ENCODE measurements around the gene CNFN.

The CNFN gene, protein sequence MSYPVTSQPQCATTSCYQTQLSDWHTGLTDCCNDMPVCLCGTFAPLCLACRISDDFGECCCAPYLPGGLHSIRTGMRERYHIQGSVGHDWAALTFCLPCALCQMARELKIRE

DNA sequence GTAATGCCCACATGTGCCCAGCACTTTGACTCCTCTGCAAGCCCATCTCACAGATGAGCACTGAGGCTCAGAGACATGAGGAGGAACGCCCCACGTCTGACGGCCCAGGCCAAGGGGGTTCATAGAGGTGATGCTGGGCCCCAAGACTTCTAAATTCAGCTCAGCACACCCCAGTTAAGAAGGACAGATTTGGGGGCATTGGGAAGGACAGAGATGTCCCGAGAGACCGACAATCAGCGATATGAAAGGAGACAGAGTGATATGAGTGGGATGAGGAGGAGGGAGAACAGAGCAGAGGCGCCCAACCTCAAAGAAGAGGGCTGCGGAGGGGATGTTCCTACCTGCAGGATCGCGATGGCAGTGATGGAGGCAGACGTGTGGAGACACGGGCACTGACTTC lies at the start of gene CNFN:
TSS of gene CNFN (minus strand) at position 399 of the 400 bp plus-strand sequence. CDS start 1,260 bp downstream, outside the sequence.
- in situ Hi-C loops (cut with MboI; ENCODE audit: low sequenced_read_pairs) = no loop called here
- Histone ChIP-seq H3K36me3 (replicated peaks) (no peaks in the 10 kb centered on the region), H3K9me3 (no peaks in the 10 kb centered on the region), H3K4me1 (0 out of 2 replicates have a peak, but pooled peaks cover 4% of the 10 kb centered on the region), H3K4me3 (no peak within 1 kb of the TSS), H3K27me3 (ENCODE audit: low read depth) (peaks cover 20% of the 10 kb centered on the region)
- DNase-seq (ENCODE audit: low spot score in 2 of 2) = no peak

GRCh38 chr19:42436006-42436405 lies 45.9 kb upstream of the CNFN start:
- in situ Hi-C loops (cut with MboI; ENCODE audit: low sequenced_read_pairs) = no loop called here
- DNase-seq (ENCODE audit: low spot score in 2 of 2) = no peak
- Histone ChIP-seq H3K4me1 (peaks cover 4% of the 10 kb centered on the region), H3K27me3 (ENCODE audit: low read depth) (no peaks in the 10 kb centered on the region), H3K36me3 (replicated peaks) (no peaks in the 10 kb centered on the region), H3K4me3 (no peak overlapping the region), H3K9me3 (no peaks in the 10 kb centered on the region)

DNA sequence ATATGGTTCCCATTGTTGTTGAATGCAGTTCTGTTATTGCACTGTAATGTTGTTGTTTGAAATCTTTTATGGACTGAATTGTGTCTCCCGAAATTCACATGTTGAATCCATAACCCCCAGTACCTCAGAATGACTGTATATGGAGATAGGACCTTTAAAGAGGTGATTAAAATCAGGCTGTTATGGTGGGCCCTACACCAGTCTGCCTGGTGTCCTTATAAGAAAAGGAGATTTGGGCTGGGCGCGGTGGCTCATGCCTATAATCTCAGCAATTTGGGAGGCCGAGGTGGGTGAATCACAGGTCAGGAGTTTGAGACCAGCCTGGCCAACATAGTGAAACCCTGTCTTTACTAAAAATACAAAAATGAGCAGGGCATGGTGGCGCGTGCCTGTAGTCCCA lies 45.2 kb upstream of the CNFN start:
- peaks cover 4% of the 10 kb centered on the region for H3K4me1 ChIP-seq
- no peak for DNase-seq (ENCODE audit: low spot score in 2 of 2)
- H3K27me3 ChIP-seq (ENCODE audit: low read depth) = no peaks in the 10 kb centered on the region
- no peaks in the 10 kb centered on the region for H3K36me3 ChIP-seq (replicated peaks)
- no peak overlapping the region for H3K4me3 ChIP-seq
- in situ Hi-C loops (cut with MboI; ENCODE audit: low sequenced_read_pairs) = no loop called here
- H3K9me3 ChIP-seq = no peaks in the 10 kb centered on the region

- Histone ChIP-seq H3K4me1 (peaks cover 4% of the 10 kb centered on the region), H3K9me3 (no peaks in the 10 kb centered on the region), H3K4me3 (no peak overlapping the region), H3K27me3 (ENCODE audit: low read depth) (no peaks in the 10 kb centered on the region), H3K36me3 (replicated peaks) (no peaks in the 10 kb centered on the region)
- in situ Hi-C loops (cut with MboI; ENCODE audit: low sequenced_read_pairs) = no loop called here
- DNase-seq (ENCODE audit: low spot score in 2 of 2) = peak; percentile 60 to 89
These were observed 43.6 kb upstream of the CNFN start for GRCh38 chr19:42433503-42434260.

DNA sequence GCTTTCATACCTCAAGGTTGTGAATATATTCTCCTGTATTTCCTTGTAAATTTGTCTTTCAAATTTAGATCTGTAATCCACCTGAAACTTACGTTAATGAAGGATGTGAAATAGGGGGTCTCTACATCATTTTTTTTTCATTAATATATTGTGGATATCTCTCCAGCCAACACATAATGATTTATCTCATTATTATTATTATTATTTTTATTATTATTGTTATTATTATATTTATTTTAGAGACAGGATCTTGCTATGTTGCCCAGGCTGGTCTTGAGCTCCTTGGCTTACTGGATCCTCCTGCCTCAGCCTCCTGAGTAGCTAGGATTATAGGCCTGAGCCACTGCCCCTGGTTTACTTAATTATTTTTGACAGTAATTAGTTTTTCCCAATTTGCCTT lies 41.4 kb upstream of the CNFN start:
- DNase-seq (ENCODE audit: low spot score in 2 of 2) = no peak
- Histone ChIP-seq H3K4me3 (no peak overlapping the region), H3K4me1 (peaks cover 4% of the 10 kb centered on the region), H3K9me3 (no peaks in the 10 kb centered on the region), H3K36me3 (replicated peaks) (no peaks in the 10 kb centered on the region), H3K27me3 (ENCODE audit: low read depth) (no peaks in the 10 kb centered on the region)
- in situ Hi-C loops (cut with MboI; ENCODE audit: low sequenced_read_pairs) = no loop called here

- H3K27me3 ChIP-seq (ENCODE audit: low read depth) = no peaks in the 10 kb centered on the region
- in situ Hi-C loops (cut with MboI; ENCODE audit: low sequenced_read_pairs) = no loop called here
- H3K4me1 ChIP-seq = peaks cover 6% of the 10 kb centered on the region
- no peak for DNase-seq (ENCODE audit: low spot score in 2 of 2)
- no peak overlapping the region for H3K4me3 ChIP-seq
- no peaks in the 10 kb centered on the region for H3K36me3 ChIP-seq (replicated peaks)
- H3K9me3 ChIP-seq = no peaks in the 10 kb centered on the region
These were observed 38.6 kb upstream of the CNFN start for GRCh38 chr19:42428676-42429075.

DNA sequence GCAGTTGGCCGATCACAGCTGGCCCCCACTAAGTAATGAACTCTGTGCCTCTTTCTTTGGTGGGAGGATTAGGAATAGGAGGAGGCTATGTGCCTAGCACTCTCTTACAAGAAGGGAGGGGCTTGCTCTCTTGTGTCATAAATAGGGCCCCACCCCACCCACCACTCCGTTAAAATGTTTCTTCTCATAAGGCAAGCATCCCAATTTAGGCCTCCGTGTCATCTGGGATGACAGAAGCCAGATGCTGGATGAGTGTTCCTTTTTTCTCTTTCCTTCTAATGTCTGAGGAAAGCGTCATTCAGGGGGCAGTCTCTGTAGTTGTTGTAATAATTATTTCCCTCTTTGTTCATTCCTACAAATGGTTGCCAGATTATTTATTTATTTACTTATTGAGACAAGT lies 37.2 kb upstream of the CNFN start, which contains the start of gene LIPE:
TSS of gene LIPE (minus strand) at position 76 of the 400 bp plus-strand sequence. CDS start 239 bp downstream, outside the sequence.
- H3K36me3 ChIP-seq (replicated peaks) = no peaks in the 10 kb centered on the region
- no peak for DNase-seq (ENCODE audit: low spot score in 2 of 2)
- in situ Hi-C loops (cut with MboI; ENCODE audit: low sequenced_read_pairs) = no loop called here
- no peaks in the 10 kb centered on the region for H3K27me3 ChIP-seq (ENCODE audit: low read depth)
- H3K4me3 ChIP-seq = no peak within 1 kb of the TSS
- H3K9me3 ChIP-seq = no peaks in the 10 kb centered on the region
- H3K4me1 ChIP-seq = peaks cover 3% of the 10 kb centered on the region

DNA sequence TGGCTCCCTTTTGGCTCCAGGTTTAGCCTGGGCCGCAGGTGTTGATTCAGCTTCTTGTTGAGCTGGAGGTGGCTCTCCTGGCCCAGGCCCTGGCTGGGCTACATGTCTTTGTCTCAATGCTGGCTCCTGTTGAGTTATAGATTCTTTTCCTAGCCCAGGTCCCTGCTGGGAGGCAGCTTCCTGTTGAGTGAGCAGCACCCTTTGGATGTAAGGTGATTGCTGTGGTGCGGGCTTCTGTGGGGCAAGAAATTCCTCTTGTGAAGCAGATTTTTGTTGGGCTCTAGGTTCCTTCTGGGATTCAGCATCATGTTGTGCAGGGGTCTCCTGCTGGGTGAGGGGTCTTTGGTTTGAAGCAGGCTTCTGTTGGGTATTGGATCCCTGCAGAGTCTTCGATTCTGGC lies 36.5 kb upstream of the CNFN start:
- no peak for DNase-seq (ENCODE audit: low spot score in 2 of 2)
- Histone ChIP-seq H3K4me1 (peaks cover 5% of the 10 kb centered on the region), H3K36me3 (replicated peaks) (no peaks in the 10 kb centered on the region), H3K4me3 (no peak overlapping the region), H3K9me3 (no peaks in the 10 kb centered on the region), H3K27me3 (ENCODE audit: low read depth) (no peaks in the 10 kb centered on the region)
- in situ Hi-C loops (cut with MboI; ENCODE audit: low sequenced_read_pairs) = no loop called here

- in situ Hi-C loops (cut with MboI; ENCODE audit: low sequenced_read_pairs) = no loop called here
- Histone ChIP-seq H3K27me3 (ENCODE audit: low read depth) (no peaks in the 10 kb centered on the region), H3K9me3 (no peaks in the 10 kb centered on the region), H3K4me1 (peaks cover 5% of the 10 kb centered on the region), H3K36me3 (replicated peaks) (no peaks in the 10 kb centered on the region), H3K4me3 (no peak overlapping the region)
- DNase-seq (ENCODE audit: low spot score in 2 of 2) = peak in 1 of 2 experiments; percentile 50
These were observed 34.6 kb upstream of the CNFN start for GRCh38 chr19:42424712-42425131.

DNA sequence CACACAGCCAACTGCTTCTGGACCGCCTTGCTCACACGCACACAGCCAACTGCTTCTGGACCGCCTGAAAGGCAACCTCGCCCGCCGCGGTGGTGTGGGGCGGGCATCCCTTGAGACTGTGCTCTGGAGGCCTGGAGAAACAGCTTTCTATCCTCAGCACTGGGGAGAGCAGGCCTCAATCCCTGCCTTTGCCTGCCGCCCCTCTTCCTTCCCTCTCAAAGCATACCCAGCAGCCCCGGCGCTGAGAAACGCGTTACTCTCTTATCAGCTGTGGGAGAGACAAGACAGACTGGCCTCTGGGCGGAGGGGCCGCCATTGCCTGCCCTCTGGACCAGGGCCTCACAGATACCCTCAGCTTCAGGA lies 34.2 kb upstream of the CNFN start:
- H3K27me3 ChIP-seq (ENCODE audit: low read depth) = no peaks in the 10 kb centered on the region
- H3K4me3 ChIP-seq = no peak overlapping the region

DNA sequence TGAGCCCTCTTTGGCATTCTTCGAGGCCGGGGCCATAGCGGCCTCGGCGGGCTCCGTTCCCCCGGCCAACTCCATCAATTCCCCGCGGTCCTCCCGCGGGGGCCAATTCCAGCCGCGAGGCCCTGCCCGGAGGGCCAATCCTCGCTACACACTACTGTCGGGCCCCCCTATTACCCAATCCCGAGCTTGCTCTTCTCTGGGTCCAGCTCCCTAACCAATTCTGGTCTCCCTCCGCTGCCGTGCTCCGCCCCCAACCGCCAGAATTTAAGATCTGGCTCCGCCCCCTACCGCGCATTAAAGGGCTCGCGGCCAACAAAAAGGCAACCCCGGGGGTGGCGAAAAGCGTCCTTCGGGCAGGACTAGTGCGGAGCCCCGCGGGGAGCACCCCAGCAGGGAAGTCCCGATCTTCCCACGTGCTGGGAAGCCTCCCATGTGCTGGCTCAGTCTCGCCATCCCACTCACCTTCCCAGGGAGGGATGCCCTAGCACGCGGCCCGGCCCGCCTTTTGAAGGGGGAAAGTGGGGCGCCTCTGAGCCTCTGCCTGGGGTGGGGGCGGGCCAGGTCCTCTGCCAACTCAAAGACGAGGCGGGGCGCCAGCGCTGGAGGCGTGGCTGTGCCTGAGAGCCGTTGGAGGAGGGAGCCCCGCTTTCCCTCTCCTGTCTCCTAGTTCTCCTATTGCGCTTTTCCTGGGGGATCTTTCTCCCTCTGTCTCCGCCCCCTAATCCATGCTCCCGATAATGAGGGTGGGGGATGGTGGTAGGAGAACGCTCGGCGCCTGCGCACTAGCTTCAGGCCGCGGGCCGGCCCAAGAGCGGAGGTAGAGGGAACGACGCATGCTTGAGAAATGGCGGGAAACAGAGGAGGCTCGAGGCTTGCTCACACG lies 33.6 kb upstream of the CNFN start:
- H3K36me3 ChIP-seq (replicated peaks) = no peaks in the 10 kb centered on the region
- no peaks in the 10 kb centered on the region for H3K27me3 ChIP-seq (ENCODE audit: low read depth)
- H3K4me3 ChIP-seq = peak overlapping the region; percentile 62
- DNase-seq (ENCODE audit: low spot score in 2 of 2) = peak; percentile 91 to 95
- in situ Hi-C loops (cut with MboI; ENCODE audit: low sequenced_read_pairs) = no loop called here
- H3K4me1 ChIP-seq = peaks cover 5% of the 10 kb centered on the region
- no peaks in the 10 kb centered on the region for H3K9me3 ChIP-seq

More for the DNA sequence above, 34.2 kb upstream of the CNFN start:
- Histone ChIP-seq H3K4me1 (peaks cover 5% of the 10 kb centered on the region), H3K9me3 (no peaks in the 10 kb centered on the region), H3K36me3 (replicated peaks) (no peaks in the 10 kb centered on the region)
- DNase-seq (ENCODE audit: low spot score in 2 of 2) = no peak
- in situ Hi-C loops (cut with MboI; ENCODE audit: low sequenced_read_pairs) = no loop called here

DNA sequence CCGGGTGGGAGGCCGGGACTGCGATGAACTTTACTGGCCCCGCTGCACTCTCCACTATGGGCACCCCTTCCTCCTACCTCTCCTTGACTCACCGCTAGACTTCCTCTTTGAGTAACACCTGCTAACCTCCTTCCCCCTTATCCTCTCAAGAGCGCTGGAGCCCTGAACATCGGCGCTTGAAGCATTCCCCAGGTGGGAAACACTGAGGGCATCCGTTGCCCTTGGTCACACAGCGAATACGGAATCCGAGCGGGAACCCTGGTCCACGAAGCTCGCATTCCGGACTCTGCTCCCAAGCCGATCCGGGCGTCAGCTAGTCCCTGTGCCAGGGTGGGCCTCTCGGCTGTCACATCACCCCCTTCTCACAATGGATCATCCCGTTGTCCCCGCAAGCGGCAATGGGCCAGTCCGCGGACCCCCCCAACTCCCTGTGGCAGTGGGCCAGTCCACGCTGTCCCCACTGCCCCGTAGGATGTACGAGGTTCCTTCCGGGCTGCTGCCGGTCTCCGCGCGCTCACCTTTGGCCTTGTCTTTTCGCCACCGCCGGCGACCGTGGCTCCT lies 32.9 kb upstream of the CNFN start:
- peak; percentile 15 to 70 for DNase-seq (ENCODE audit: low spot score in 2 of 2)
- Histone ChIP-seq H3K4me1 (peaks cover 5% of the 10 kb centered on the region; the same call in 1 of the 2 replicates), H3K4me3 (peak overlapping the region; percentile 62), H3K27me3 (ENCODE audit: low read depth) (no peaks in the 10 kb centered on the region), H3K36me3 (replicated peaks) (no peaks in the 10 kb centered on the region), H3K9me3 (no peaks in the 10 kb centered on the region)
- in situ Hi-C loops (cut with MboI; ENCODE audit: low sequenced_read_pairs) = no loop called here

GRCh38 chr19:42422092-42422900 lies 32.2 kb upstream of the CNFN start:
- peaks cover 5% of the 10 kb centered on the region; the same call in 1 of the 2 replicates for H3K4me1 ChIP-seq
- in situ Hi-C loops (cut with MboI; ENCODE audit: low sequenced_read_pairs) = no loop called here
- peak overlapping the region; percentile 62 for H3K4me3 ChIP-seq
- no peaks in the 10 kb centered on the region for H3K27me3 ChIP-seq (ENCODE audit: low read depth)
- no peak for DNase-seq (ENCODE audit: low spot score in 2 of 2)
- H3K9me3 ChIP-seq = no peaks in the 10 kb centered on the region
- no peaks in the 10 kb centered on the region for H3K36me3 ChIP-seq (replicated peaks)
